H1 (cell line): ENCODE data around the gene CIITA. TPM values are rescaled to one million over a fixed set of nuclear protein-coding genes. Genes with fewer than 3 reads are reported as not detected.
A peak's percentile ranks its signal among the peaks of the same experiment; 100 is the strongest.

Source experiments
- CTCF ChIA-PET: fragments of 300-600 bp; sonication (Branson Sonifier 250); formaldehyde crosslinking; loops from one replicate; lab custom pipeline; 2021; ENCODE audit not compliant: partially characterized antibody; lab: Charles Lee
- POLR2A ChIA-PET: fragments of 300-600 bp; sonication (Branson Sonifier 250); formaldehyde crosslinking; loops from one replicate; lab custom pipeline; 2021; ENCODE audit warnings: inconsistent platforms; ENCODE audit not compliant: partially characterized antibody; lab: Charles Lee
- DNase-seq, 2 experiments: peaks; one replicate each; pipeline versions ENCODE4 v3.0.0 to v3.0.0-alpha.2; 2010 to 2022; ENCODE audit warnings: low spot score in 2 of 2, low read depth in 1 of 2, mixed read lengths in 1 of 2
- FAIRE-seq: peaks from 2 replicates; lab custom pipeline; 2011; peaks lifted over from hg19 to GRCh38; lab: Jason Lieb, UNC
- H2AFZ ChIP-seq: 2 replicates; pipeline ENCODE4 v1.8.1; 2012; ENCODE audit warnings: low read length, inconsistent platforms
- H2AK5ac ChIP-seq: 2 replicates; pipeline ENCODE4 v1.6.1; 2013; ENCODE audit warnings: low read depth, low read length
- H2BK120ac ChIP-seq: replicated peaks from 2 replicates; pipeline ENCODE3; 2013; ENCODE audit warnings: low read depth, low read length, inconsistent platforms
- H2BK12ac ChIP-seq: 2 replicates; pipeline ENCODE4 v1.6.1; 2013; ENCODE audit warnings: low read depth, low read length
- H2BK15ac ChIP-seq: 2 replicates; pipeline ENCODE4 v1.6.1; 2013; ENCODE audit warnings: low read length
- H2BK20ac ChIP-seq: 2 replicates; pipeline ENCODE4 v1.6.1; 2013; ENCODE audit warnings: low read length
- H2BK5ac ChIP-seq: 2 replicates; pipeline ENCODE4 v1.6.1; 2013; ENCODE audit warnings: low read depth, low read length
- H3K14ac ChIP-seq: 2 replicates; pipeline ENCODE4 v1.6.1; 2013; ENCODE audit warnings: inconsistent platforms; ENCODE audit not compliant: insufficient read length
- H3K18ac ChIP-seq: 2 replicates; pipeline ENCODE4 v1.6.1; 2013; ENCODE audit warnings: low read length; ENCODE audit errors: extremely low read depth
- H3K23ac ChIP-seq: 2 replicates; pipeline ENCODE4 v1.6.1; 2013; ENCODE audit warnings: inconsistent platforms; ENCODE audit not compliant: insufficient read length
- H3K23me2 ChIP-seq: 2 replicates; pipeline ENCODE4 v1.6.1; 2013; ENCODE audit warnings: low read depth, low read length
- H3K27ac ChIP-seq: 2 replicates; pipeline ENCODE4 v1.6.1; 2011; ENCODE audit warnings: low read depth, low read length, inconsistent platforms
- H3K27me3 ChIP-seq, 4 experiments: replicated peaks in 1 of 4; 1 replicate in 1 of 4; 2 replicates in 3 of 4; pipeline versions ENCODE4 v1.6.1 to v1.8.1; 2011 to 2013; ENCODE audit warnings: low read length in 3 of 4, mild to moderate bottlenecking in 3 of 4, inconsistent platforms in 2 of 4, mixed read lengths in 2 of 4, moderate library complexity in 1 of 4; ENCODE audit not compliant: control insufficient read depth in 3 of 4, insufficient read depth in 3 of 4; ENCODE audit errors: extremely low read depth in 1 of 4
- H3K36me3 ChIP-seq, 4 experiments: 2 replicates each; pipeline versions ENCODE4 v1.6.1 to v1.8.1; 2011 to 2013; ENCODE audit warnings: mild to moderate bottlenecking in 4 of 4, low read length in 3 of 4, moderate library complexity in 2 of 4, control low read depth in 1 of 4, inconsistent platforms in 1 of 4; ENCODE audit not compliant: insufficient read depth in 4 of 4, control insufficient read depth in 2 of 4
- H3K4ac ChIP-seq: replicated peaks from 2 replicates; pipeline ENCODE3; 2013; ENCODE audit warnings: low read length, low read depth, mixed read lengths, inconsistent platforms; ENCODE audit not compliant: insufficient read length
- H3K4me1 ChIP-seq, 4 experiments: replicated peaks in 1 of 4; 1 replicate in 1 of 4; 2 replicates in 3 of 4; pipeline versions ENCODE4 v1.6.1 to v1.8.1; 2011 to 2013; ENCODE audit warnings: low read length in 3 of 4, inconsistent platforms in 2 of 4, mixed read lengths in 1 of 4; ENCODE audit not compliant: insufficient read depth in 4 of 4, control insufficient read depth in 3 of 4
- H3K4me2 ChIP-seq, 2 experiments: 2 replicates each; pipeline versions ENCODE4 v1.6.1 to v1.8.1; 2011 to 2013; ENCODE audit warnings: low read depth in 2 of 2, low read length in 2 of 2, control low read depth in 1 of 2, inconsistent platforms in 1 of 2, mild to moderate bottlenecking in 1 of 2; ENCODE audit not compliant: insufficient read depth in 1 of 2
- H3K4me3 ChIP-seq, 4 experiments: fragments of 200-600, 300-600 bp in 1 of 4; sonication (generic), shearing (Covaris generic), sonication (Bioruptor Twin) in 1 of 4; 2 replicates each; pipeline versions ENCODE4 v1.5.1 to v1.8.1; 2011 to 2016; ENCODE audit warnings: low read length in 4 of 4, low read depth in 3 of 4, control low read depth in 2 of 4, inconsistent platforms in 2 of 4, mild to moderate bottlenecking in 2 of 4, mixed read lengths in 1 of 4, moderate library complexity in 1 of 4; ENCODE audit not compliant: insufficient read depth in 2 of 4; ENCODE audit errors: extremely low read depth in 1 of 4
- H3K56ac ChIP-seq: replicated peaks from 2 replicates; pipeline ENCODE3; 2013; ENCODE audit warnings: low read depth, mild to moderate bottlenecking, mixed read lengths, low read length, inconsistent platforms; ENCODE audit not compliant: insufficient read length
- H3K79me1 ChIP-seq: 2 replicates; pipeline ENCODE4 v1.6.1; 2013; ENCODE audit warnings: low read depth, low read length, control low read depth
- H3K79me2 ChIP-seq, 2 experiments: 2 replicates each; pipeline versions ENCODE4 v1.6.1 to v1.8.1; 2012 to 2013; ENCODE audit warnings: low read length in 2 of 2, mild to moderate bottlenecking in 2 of 2, inconsistent platforms in 1 of 2; ENCODE audit not compliant: insufficient read depth in 2 of 2, control insufficient read depth in 1 of 2
- H3K9ac ChIP-seq, 4 experiments: replicated peaks in 1 of 4; 1 replicate in 1 of 4; 2 replicates in 3 of 4; pipeline versions ENCODE4 v1.6.1 to v1.8.1; 2011 to 2013; ENCODE audit warnings: low read depth in 3 of 4, low read length in 3 of 4, control low read depth in 2 of 4, mild to moderate bottlenecking in 2 of 4, moderate library complexity in 2 of 4, inconsistent platforms in 1 of 4; ENCODE audit errors: extremely low read depth in 1 of 4
- H3K9me3 ChIP-seq, 2 experiments: 2 replicates each; pipeline versions ENCODE4 v1.6.1 to v1.8.1; 2012 to 2013; ENCODE audit warnings: mild to moderate bottlenecking in 2 of 2, moderate library complexity in 2 of 2, control low read depth in 1 of 2, inconsistent platforms in 1 of 2, low read depth in 1 of 2, low read length in 1 of 2, mixed read lengths in 1 of 2; ENCODE audit not compliant: insufficient read depth in 2 of 2
- H4K20me1 ChIP-seq, 2 experiments: replicated peaks in 1 of 2; 2 replicates each; pipeline versions ENCODE3 to v1.8.1; 2011 to 2013; ENCODE audit warnings: inconsistent platforms in 2 of 2, low read length in 2 of 2, mild to moderate bottlenecking in 1 of 2; ENCODE audit not compliant: insufficient read depth in 2 of 2, control insufficient read depth in 1 of 2
- H4K5ac ChIP-seq: 2 replicates; pipeline ENCODE4 v1.6.1; 2013; ENCODE audit warnings: low read length, low read depth, mixed read lengths, inconsistent platforms; ENCODE audit not compliant: insufficient read length
- H4K8ac ChIP-seq: 2 replicates; pipeline ENCODE4 v1.8.0; 2013; ENCODE audit warnings: mild to moderate bottlenecking, moderate library complexity, low read length, inconsistent platforms; ENCODE audit not compliant: insufficient read depth; ENCODE audit errors: extremely low read depth
- H4K91ac ChIP-seq: replicated peaks from 2 replicates; pipeline ENCODE3; 2013; ENCODE audit warnings: low read length, mixed read lengths, inconsistent platforms; ENCODE audit not compliant: insufficient read length
- EP300 ChIP-seq, 2 experiments: IDR thresholded peaks; 1 replicate in 1 of 2; 2 replicates in 1 of 2; pipeline ENCODE4 v1.6.1; 2011 to 2012; ENCODE audit warnings: low read depth in 2 of 2, low read length in 2 of 2, mild to moderate bottlenecking in 2 of 2, borderline replicate concordance in 1 of 2, inconsistent platforms in 1 of 2, moderate library complexity in 1 of 2
- EZH2 ChIP-seq: fragments of 200-600 bp; sonication (generic); IDR thresholded peaks from 2 replicates; pipeline ENCODE4 v1.7.1; 2012; ENCODE audit warnings: low read depth, mild to moderate bottlenecking, moderate library complexity, low read length, inconsistent platforms; ENCODE audit not compliant: severe bottlenecking
- GTF2F1 ChIP-seq: IDR thresholded peaks from 2 replicates; pipeline ENCODE4 v1.6.1; 2012; ENCODE audit warnings: low read depth, low read length, improper control_type of control experiment, borderline replicate concordance
- KDM1A ChIP-seq: fragments of 200-600, 300-600 bp; sonication (generic); IDR thresholded peaks from 2 replicates; pipeline ENCODE4 v1.7.1; 2016; ENCODE audit warnings: mild to moderate bottlenecking, low read length, borderline replicate concordance
- SP1 ChIP-seq: IDR thresholded peaks from 2 replicates; pipeline ENCODE4 v1.6.1; 2011; ENCODE audit warnings: low read depth, low read length
- WGBS, 2 experiments: shearing (Covaris generic) in 1 of 2; methylation state at CpG; one replicate each; pipeline versions ENCODE4 v1.1.6 to v1.1.7; 2013 to 2015; ENCODE audit warnings: low lambda C conversion rate in 2 of 2, mixed read lengths in 2 of 2, inconsistent platforms in 1 of 2, low coverage in 1 of 2, missing lambda C conversion rate in 1 of 2; ENCODE audit not compliant: insufficient replicate concordance in 2 of 2, insufficient coverage in 1 of 2, insufficient read length in 1 of 2; ENCODE audit errors: extremely low coverage in 1 of 2, missing lambda C conversion rate in 1 of 2; 5-methylcytosine and 5-hydroxymethylcytosine counted together
- polyA plus RNA-seq, 7 experiments: library from polyadenylated mRNA; depleted of rRNA in 3 of 7; stranded (reverse) in 5 of 7; unstranded in 2 of 7; fragments of >200 nt in 5 of 7; fragments of 200-250 nt in 2 of 7; gene quantifications; 1 replicate in 5 of 7; 2 replicates in 1 of 7; 4 replicates in 1 of 7; pipeline versions ENCODE4 v1.2.1 to v1.2.3, GENCODE V29; 2011 to 2013; ENCODE audit warnings: missing spikeins in 2 of 7, mixed read lengths in 2 of 7
- total RNA-seq: library from RNA; stranded (reverse); fragmentation: NEBNext Ultra II Directional; extraction: Animal tissue kit (Norgen Biotek cat#: 25700); gene quantifications from 2 replicates; pipeline ENCODE4 v1.2.1, GENCODE V29; 2021

CIITA gene
- total and polyA plus RNA-seq, 2 of the 8 experiments (the other 6 are each of a cell fraction or from before 2014, with no cell fraction given): 0.07 to 0.17 TPM

- Histone ChIP-seq H3K4me1 (peaks cover 26 to 40% (median 30%) of the 10 kb centered on the region in 4 experiments), H3K9ac (no peak overlapping the region)
- POLR2A ChIA-PET: interaction anchor here (0.9 kb wide), 1 partner anchor 249 kb away, joined by 3 read pairs; no protein-coding TSS in a partner anchor
These were observed 68.2 kb downstream of the CIITA start for GRCh38 chr16:10945065-10945787.

More at GRCh38 chr16:10945065-10945787, 68.2 kb downstream of the CIITA start:
- H3K79me2 ChIP-seq: peaks cover 0 to 47% of the 10 kb centered on the region in 2 experiments; a peak in 2 of 4 replicates
- H2BK20ac ChIP-seq: no peak overlapping the region
- no peak overlapping the region for H4K91ac ChIP-seq
- no peak for DNase-seq
- H4K20me1 ChIP-seq: peaks cover 5 to 19% of the 10 kb centered on the region in 2 experiments
- 0 out of 2 replicates have a peak overlapping the region, but pooled peaks have one; percentile 57 for H2BK5ac ChIP-seq
- FAIRE-seq: no peak
- H3K14ac ChIP-seq: no peak overlapping the region
- no peaks in the 10 kb centered on the region; a peak in 2 of 7 replicates for H3K27me3 ChIP-seq
- no peaks in the 10 kb centered on the region for H3K36me3 ChIP-seq
- no peak overlapping the region for H2AK5ac ChIP-seq
- peak; percentile 82; the same call in 1 of the 2 replicates for TF ChIP-seq KDM1A
- no peak for TF ChIP-seq GTF2F1
- TF ChIP-seq SP1: no peak
- TF ChIP-seq EZH2: no peak
- no peak for TF ChIP-seq EP300 (IDR thresholded peaks at IDR 0.05; ENCODE audit: borderline replicate concordance in 1 of 2, low read depth in 2 of 2, low read length in 2 of 2)
- H2BK120ac ChIP-seq: no peak overlapping the region
- H3K27ac ChIP-seq: no peak overlapping the region
- H3K18ac ChIP-seq: no peak overlapping the region
- no peak overlapping the region for H3K4ac ChIP-seq
- no peak overlapping the region for H4K5ac ChIP-seq
- H3K23ac ChIP-seq: no peak overlapping the region
- peak overlapping the region; percentile 54 to 86 (median 68) for H3K4me3 ChIP-seq
- H3K23me2 ChIP-seq: peaks cover 8% of the 10 kb centered on the region
- peak overlapping the region; percentile 67 to 80 for H3K4me2 ChIP-seq
- H2BK12ac ChIP-seq: peak overlapping the region; percentile 45; the same call in 1 of the 2 replicates
- H4K8ac ChIP-seq: no peak overlapping the region
- H3K79me1 ChIP-seq: peaks cover 12% of the 10 kb centered on the region
- no peak overlapping the region; the same call in 1 of the 2 replicates for H2BK15ac ChIP-seq
- CTCF ChIA-PET: interaction anchor here (1.1 kb wide), 1 partner anchor 9 kb away, joined by 3 read pairs; no protein-coding TSS in a partner anchor
- H2AFZ ChIP-seq: no peak overlapping the region
- H3K56ac ChIP-seq: no peak overlapping the region
- no peaks in the 10 kb centered on the region for H3K9me3 ChIP-seq
- 62% methylated on average over 14 of the region's 14 CpGs; no CpG with 5 or more reads in 1 of the 2 experiments for WGBS, 2 experiments
